Lower leg skin (tissue), 3 donors: Measurements from ENCODE around the gene NELL1.

ENCODE experiments used
- CTCF ChIP-seq, 3 donors: fragments of 450-650 bp; IDR thresholded peaks; one replicate each; pipeline ENCODE4 v1.5.1; 2016; ENCODE audit warnings: antibody characterized with exemption in 3 of 3, mild to moderate bottlenecking in 3 of 3, moderate library complexity in 2 of 3
- POLR2A ChIP-seq, 2 donors: fragments of 450-650 bp; IDR thresholded peaks; one replicate each; pipeline ENCODE4 v1.6.1; 2016 to 2017; ENCODE audit warnings: antibody characterized with exemption in 2 of 2, mild to moderate bottlenecking in 1 of 2, moderate library complexity in 1 of 2

- no peak for TF ChIP-seq CTCF (IDR thresholded peaks at IDR 0.05)
- no peak for TF ChIP-seq POLR2A (IDR thresholded peaks at IDR 0.05)
These were observed 46.1 kb upstream of the NELL1 start for GRCh38 chr11:20623252-20623651.
